Uterus (tissue), 4 donors: Measurements from ENCODE around the gene EMC10. TPM values are rescaled to one million over a fixed set of nuclear protein-coding genes. Genes with fewer than 3 reads are reported as not detected.

ENCODE experiments used
- DNase-seq, 2 donors: peaks; one replicate each; pipeline ENCODE4 v3.0.0-alpha.2; 2019 to 2020
- H3K27ac ChIP-seq, 2 donors: fragments of 200-600 bp; sonication (generic); 1 replicate in 1 of 2; 2 replicates in 1 of 2; pipeline ENCODE4 v1.5.1; 2016 to 2018
- H3K27me3 ChIP-seq, 2 donors: fragments of 200-600 bp; sonication (generic); one replicate each; pipeline ENCODE4 v1.5.1; 2018 to 2019; ENCODE audit warnings: control low read depth in 1 of 2
- H3K36me3 ChIP-seq, 2 donors: fragments of 200-600 bp; sonication (generic); one replicate each; pipeline ENCODE4 v1.5.1; 2019; ENCODE audit warnings: control low read depth in 1 of 2
- H3K4me1 ChIP-seq, 2 donors: fragments of 200-600 bp; sonication (generic); one replicate each; pipeline ENCODE4 v1.5.1; 2018 to 2019; ENCODE audit warnings: control low read depth in 1 of 2
- H3K4me3 ChIP-seq, 2 donors: fragments of 200-600 bp; sonication (generic); 1 replicate in 1 of 2; 2 replicates in 1 of 2; pipeline ENCODE4 v1.5.1; 2018 to 2019; ENCODE audit warnings: mild to moderate bottlenecking in 1 of 2
- H3K9me3 ChIP-seq, 2 donors: fragments of 200-600 bp; sonication (generic); one replicate each; pipeline ENCODE4 v1.5.1; 2019; ENCODE audit warnings: control low read depth in 1 of 2
- CTCF ChIP-seq, 4 experiments: fragments of 200-600 bp in 2 of 4; fragments of 450-650 bp in 2 of 4; sonication (generic) in 2 of 4; IDR thresholded peaks; one replicate each; pipeline ENCODE4 v1.5.1; 2016 to 2019; ENCODE audit warnings: antibody characterized with exemption in 4 of 4, mild to moderate bottlenecking in 2 of 4, moderate library complexity in 1 of 4
- POLR2A ChIP-seq, 2 donors: fragments of 450-650 bp; IDR thresholded peaks; one replicate each; pipeline ENCODE4 v1.6.1; 2016; ENCODE audit warnings: antibody characterized with exemption in 2 of 2, mild to moderate bottlenecking in 1 of 2, moderate library complexity in 1 of 2
- intact Hi-C: fragments of 100-400 bp; cut with DNase I; formaldehyde crosslinking; loops from one replicate; pipeline ENCODE4 v1.15.1; 2023; ENCODE audit warnings: low total_unique reads
- total RNA-seq, 4 donors: library from RNA; depleted of rRNA in 3 of 4; stranded (reverse); fragments of >200 nt in 3 of 4; gene quantifications; one replicate each; pipeline versions ENCODE4 v1.1.0 to v1.2.4, GENCODE V29; 2014 to 2023
- donor health status: DM: yes; HTN: yes; CAD: no.

Gene EMC10
- total RNA-seq, 4 donors from 2014 or later: 30.5 to 121 (median 45.8) TPM

- Histone ChIP-seq H3K27ac (no peak overlapping the region), H3K36me3 (no peaks in the 10 kb centered on the region), H3K4me3 (no peak overlapping the region), H3K27me3 (peaks cover 0 to 5% of the 10 kb centered on the region in 2 donors), H3K4me1 (no peaks in the 10 kb centered on the region), H3K9me3 (no peaks in the 10 kb centered on the region)
- DNase-seq: no peak
- TF ChIP-seq CTCF (IDR thresholded peaks at IDR 0.05) (no peak), POLR2A (IDR thresholded peaks at IDR 0.05) (no peak)
- intact Hi-C loops: no loop called here
These were observed 16.7 kb upstream of the EMC10 start for GRCh38 chr19:50459638-50460037.

GRCh38 chr19:50460161-50460765 lies 16.0 kb upstream of the EMC10 start:
- Histone ChIP-seq H3K27me3 (peaks cover 0 to 5% of the 10 kb centered on the region in 2 donors), H3K36me3 (no peaks in the 10 kb centered on the region), H3K4me1 (no peaks in the 10 kb centered on the region), H3K4me3 (no peak overlapping the region), H3K27ac (no peak overlapping the region), H3K9me3 (no peaks in the 10 kb centered on the region)
- intact Hi-C loops: no loop called here
- DNase-seq: no peak
- TF ChIP-seq CTCF (IDR thresholded peaks at IDR 0.05): no peak
- TF ChIP-seq POLR2A (IDR thresholded peaks at IDR 0.05): no peak

GRCh38 chr19:50461066-50461875 lies 15.0 kb upstream of the EMC10 start:
- H3K4me1 ChIP-seq: no peaks in the 10 kb centered on the region
- peak; percentile 55 to 65 (median 60) for TF ChIP-seq CTCF (IDR thresholded peaks at IDR 0.05)
- no peak for TF ChIP-seq POLR2A (IDR thresholded peaks at IDR 0.05)
- H3K4me3 ChIP-seq: no peak overlapping the region
- peaks cover 0 to 5% of the 10 kb centered on the region in 2 donors for H3K27me3 ChIP-seq
- DNase-seq: peak in 1 of 2 donors; percentile 28
- H3K27ac ChIP-seq: no peak overlapping the region
- H3K9me3 ChIP-seq: no peaks in the 10 kb centered on the region
- intact Hi-C loops: no loop called here
- H3K36me3 ChIP-seq: no peaks in the 10 kb centered on the region

GRCh38 chr19:50462970-50463369 lies 13.3 kb upstream of the EMC10 start:
- no peak overlapping the region for H3K4me3 ChIP-seq
- H3K9me3 ChIP-seq: no peaks in the 10 kb centered on the region
- intact Hi-C loops: no loop called here
- DNase-seq: no peak
- no peaks in the 10 kb centered on the region for H3K36me3 ChIP-seq
- TF ChIP-seq POLR2A (IDR thresholded peaks at IDR 0.05) (no peak), CTCF (IDR thresholded peaks at IDR 0.05) (no peak)
- H3K4me1 ChIP-seq: no peaks in the 10 kb centered on the region
- H3K27me3 ChIP-seq: peaks cover 0 to 3% of the 10 kb centered on the region in 2 donors
- no peak overlapping the region for H3K27ac ChIP-seq

GRCh38 chr19:50464348-50464747 lies 12.0 kb upstream of the EMC10 start:
- H3K4me1 ChIP-seq: no peaks in the 10 kb centered on the region
- no peaks in the 10 kb centered on the region for H3K27me3 ChIP-seq
- no peak for TF ChIP-seq CTCF (IDR thresholded peaks at IDR 0.05)
- H3K9me3 ChIP-seq: no peaks in the 10 kb centered on the region
- intact Hi-C loops: no loop called here
- no peak overlapping the region for H3K27ac ChIP-seq
- no peak overlapping the region for H3K4me3 ChIP-seq
- H3K36me3 ChIP-seq: no peaks in the 10 kb centered on the region
- DNase-seq: no peak
